ENCODE measurements around the gene PDE6H. TPM values are rescaled to one million over a fixed set of nuclear protein-coding genes. Genes with fewer than 3 reads are reported as not detected.

The PDE6H gene
- total RNA-seq, 2 experiments from 2014 or later, result not detected

GRCh38 chr12:14974633-14975032 is 1.8 kb downstream of the PDE6H start:
- H3K9me3 ChIP-seq (ENCODE audit: control insufficient read depth in 1 of 2, insufficient read depth in 1 of 2, low read length in 2 of 2), result no peaks in the 10 kb centered on the region
- Mint-ChIP-seq H3K4me1 (ENCODE audit: low read depth) (peaks cover 58% of the 10 kb centered on the region), H3K9me3 (no peaks in the 10 kb centered on the region), H3K36me3 (ENCODE audit: low read depth) (no peaks in the 10 kb centered on the region), H3K27ac (no peak overlapping the region), H3K4me3 (no peak overlapping the region), H3K27me3 (no peaks in the 10 kb centered on the region)
- ATAC-seq (ENCODE audit: poor library complexity) (no peak), DNase-seq (no peak)
- H3K4me3 ChIP-seq (ENCODE audit: low read length), result no peak overlapping the region
- intact Hi-C loops (cut with DNase I, micrococcal nuclease), result no loop called here
- ChIA-PET CTCF (no interaction called here), POLR2A (no interaction called here)
- H3K4me1 ChIP-seq (ENCODE audit: insufficient read depth, low read length), result peaks cover 5% of the 10 kb centered on the region
- H3K27me3 ChIP-seq (ENCODE audit: control insufficient read depth in 1 of 2, insufficient read depth in 2 of 2, low read length in 2 of 2), result no peaks in the 10 kb centered on the region
- H3K27ac ChIP-seq (ENCODE audit: low read depth in 1 of 2, low read length in 2 of 2), result no peak overlapping the region
- no peaks in the 10 kb centered on the region for H3K36me3 ChIP-seq (ENCODE audit: insufficient read depth, low read length)
- no peak for TF ChIP-seq CTCF (IDR thresholded peaks at IDR 0.05)

GRCh38 chr12:14975457-14975856 is 2.6 kb downstream of the PDE6H start:
- H3K4me1 ChIP-seq (ENCODE audit: insufficient read depth, low read length), result peaks cover 5% of the 10 kb centered on the region
- no peak overlapping the region for H3K27ac ChIP-seq (ENCODE audit: low read depth in 1 of 2, low read length in 2 of 2)
- H3K27me3 ChIP-seq (ENCODE audit: control insufficient read depth in 1 of 2, insufficient read depth in 2 of 2, low read length in 2 of 2), result no peaks in the 10 kb centered on the region
- DNase-seq, result no peak
- no peak overlapping the region for H3K4me3 ChIP-seq (ENCODE audit: low read length)
- H3K36me3 ChIP-seq (ENCODE audit: insufficient read depth, low read length), result no peaks in the 10 kb centered on the region
- no peak for TF ChIP-seq CTCF (IDR thresholded peaks at IDR 0.05)
- no peak for ATAC-seq (ENCODE audit: poor library complexity)
- Mint-ChIP-seq H3K36me3 (ENCODE audit: low read depth) (no peaks in the 10 kb centered on the region), H3K9me3 (no peaks in the 10 kb centered on the region), H3K4me3 (no peak overlapping the region), H3K27ac (no peak overlapping the region), H3K27me3 (no peaks in the 10 kb centered on the region), H3K4me1 (ENCODE audit: low read depth) (peaks cover 59% of the 10 kb centered on the region)
- ChIA-PET POLR2A (no interaction called here), CTCF (no interaction called here)
- no peaks in the 10 kb centered on the region for H3K9me3 ChIP-seq (ENCODE audit: control insufficient read depth in 1 of 2, insufficient read depth in 1 of 2, low read length in 2 of 2)
- intact Hi-C loops (cut with DNase I, micrococcal nuclease), result no loop called here

GRCh38 chr12:14976658-14977057 is 3.8 kb downstream of the PDE6H start:
- Histone ChIP-seq H3K36me3 (ENCODE audit: insufficient read depth, low read length) (no peaks in the 10 kb centered on the region), H3K4me3 (ENCODE audit: low read length) (no peak overlapping the region), H3K27me3 (ENCODE audit: control insufficient read depth in 1 of 2, insufficient read depth in 2 of 2, low read length in 2 of 2) (no peaks in the 10 kb centered on the region), H3K27ac (ENCODE audit: low read depth in 1 of 2, low read length in 2 of 2) (no peak overlapping the region), H3K4me1 (ENCODE audit: insufficient read depth, low read length) (peaks cover 10% of the 10 kb centered on the region), H3K9me3 (ENCODE audit: control insufficient read depth in 1 of 2, insufficient read depth in 1 of 2, low read length in 2 of 2) (no peaks in the 10 kb centered on the region)
- no peak overlapping the region for H3K4me3 Mint-ChIP-seq
- peaks cover 61% of the 10 kb centered on the region for H3K4me1 Mint-ChIP-seq (ENCODE audit: low read depth)
- CTCF ChIA-PET, result no interaction called here
- no peaks in the 10 kb centered on the region for H3K9me3 Mint-ChIP-seq
- TF ChIP-seq CTCF (IDR thresholded peaks at IDR 0.05), result no peak
- POLR2A ChIA-PET, result interaction anchor here (1.2 to 1.4 kb wide), 2 partner anchors 16 to 18 kb away, joined by 3 read pairs; no protein-coding TSS in a partner anchor
- intact Hi-C loops (cut with DNase I, micrococcal nuclease), result no loop called here
- DNase-seq (no peak), ATAC-seq (ENCODE audit: poor library complexity) (no peak)
- H3K27me3 Mint-ChIP-seq, result no peaks in the 10 kb centered on the region
- H3K27ac Mint-ChIP-seq, result no peak overlapping the region
- H3K36me3 Mint-ChIP-seq (ENCODE audit: low read depth), result no peaks in the 10 kb centered on the region
